SU-DHL-6 (cell line): Measurements from ENCODE around the gene PAX4.

Experiments
- CTCF ChIP-seq: fragments of 200-600 bp; sonication (generic); IDR thresholded peaks from one replicate; pipeline ENCODE4 v1.5.1; 2017; ENCODE audit warnings: antibody characterized with exemption, mild to moderate bottlenecking, low read length, moderate library complexity; ENCODE audit not compliant: insufficient read depth, poor library complexity, severe bottlenecking
- EZH2phosphoT487 ChIP-seq: fragments of 200-600 bp; sonication (generic), shearing (Covaris generic); conservative IDR thresholded peaks from 2 replicates; pipeline ENCODE4 v1.6.1; 2018; ENCODE audit warnings: mild to moderate bottlenecking, antibody characterized with exemption, low read length, moderate library complexity, mixed read lengths

GRCh38 chr7:127592550-127592949 lies 25.4 kb downstream of the PAX4 start:
- no peak for TF ChIP-seq CTCF
- no peak for TF ChIP-seq EZH2phosphoT487
